ENCODE data around the gene SLC25A53. TPM values are rescaled to one million over a fixed set of nuclear protein-coding genes. Genes with fewer than 3 reads are reported as not detected.

SLC25A53 gene
- polyA plus RNA-seq, 1 donor from 2014 or later, result 6.6 TPM

DNA sequence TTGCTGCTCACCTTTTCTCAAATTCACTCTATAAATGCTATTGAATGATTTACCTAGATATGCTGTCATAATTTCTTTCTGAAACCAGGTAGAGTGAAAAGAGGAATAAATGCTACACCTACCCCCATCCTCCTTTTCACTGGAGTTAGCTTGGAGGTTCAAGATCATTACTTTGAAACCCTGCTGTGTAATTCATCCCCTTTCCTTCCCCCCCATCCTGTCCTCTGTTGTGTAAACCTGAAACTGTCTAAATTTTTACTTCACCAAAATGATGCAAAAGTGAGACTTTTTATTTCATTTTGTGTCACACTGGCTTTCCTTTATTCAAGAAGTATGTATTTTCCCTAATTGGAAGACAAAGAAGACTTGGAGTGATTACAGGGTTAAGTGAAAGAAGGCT lies 39.0 kb downstream of the SLC25A53 start:
- no peaks in the 10 kb centered on the region for H3F3A ChIP-seq (ENCODE audit: insufficient read depth, low read length, poor library complexity, severe bottlenecking)
- H3K4me3 ChIP-seq (ENCODE audit: low read length), result no peak overlapping the region
- H3K27me3 ChIP-seq (ENCODE audit: insufficient read depth, low read depth, low read length), result no peaks in the 10 kb centered on the region
- no peaks in the 10 kb centered on the region for H3K79me2 ChIP-seq (replicated peaks; ENCODE audit: insufficient read depth, low read length)
- H3K9me3 ChIP-seq (ENCODE audit: low read length), result no peaks in the 10 kb centered on the region
- no peak overlapping the region for H3K4me2 ChIP-seq (ENCODE audit: low read length)
- no peaks in the 10 kb centered on the region for H3K9me2 ChIP-seq (ENCODE audit: insufficient read depth, low read length)
- H3K27ac ChIP-seq (ENCODE audit: low read length), result peak overlapping the region; percentile 16
- H3K36me3 ChIP-seq (ENCODE audit: insufficient read depth, low read length), result no peaks in the 10 kb centered on the region
- no peak overlapping the region for H3K9ac ChIP-seq (ENCODE audit: low read length)
- H4K20me1 ChIP-seq (ENCODE audit: insufficient read depth), result no peaks in the 10 kb centered on the region
- H2AFZ ChIP-seq (ENCODE audit: low read depth, low read length), result no peak overlapping the region
- TF ChIP-seq MXI1 (conservative IDR thresholded peaks at IDR 0.05; ENCODE audit: poor library complexity, severe bottlenecking), result no peak
- no peak for TF ChIP-seq RAD21 (conservative IDR thresholded peaks at IDR 0.05)
- no peak for TF ChIP-seq TAF1 (IDR thresholded peaks at IDR 0.05; ENCODE audit: low read depth)
- no peak for TF ChIP-seq CTCF (IDR thresholded peaks at IDR 0.05; ENCODE audit: poor library complexity, severe bottlenecking)
- no peak for TF ChIP-seq EP300 (conservative IDR thresholded peaks at IDR 0.05; ENCODE audit: poor library complexity, severe bottlenecking)
- no peak for TF ChIP-seq SMC3 (conservative IDR thresholded peaks at IDR 0.05; ENCODE audit: poor library complexity)
- no peak for TF ChIP-seq POLR2AphosphoS5 (IDR thresholded peaks at IDR 0.05)
- no peak for TF ChIP-seq EZH2 (IDR thresholded peaks at IDR 0.05; ENCODE audit: borderline replicate concordance, insufficient read depth, low read length, poor library complexity, severe bottlenecking)
- TF ChIP-seq, protein P1, sequence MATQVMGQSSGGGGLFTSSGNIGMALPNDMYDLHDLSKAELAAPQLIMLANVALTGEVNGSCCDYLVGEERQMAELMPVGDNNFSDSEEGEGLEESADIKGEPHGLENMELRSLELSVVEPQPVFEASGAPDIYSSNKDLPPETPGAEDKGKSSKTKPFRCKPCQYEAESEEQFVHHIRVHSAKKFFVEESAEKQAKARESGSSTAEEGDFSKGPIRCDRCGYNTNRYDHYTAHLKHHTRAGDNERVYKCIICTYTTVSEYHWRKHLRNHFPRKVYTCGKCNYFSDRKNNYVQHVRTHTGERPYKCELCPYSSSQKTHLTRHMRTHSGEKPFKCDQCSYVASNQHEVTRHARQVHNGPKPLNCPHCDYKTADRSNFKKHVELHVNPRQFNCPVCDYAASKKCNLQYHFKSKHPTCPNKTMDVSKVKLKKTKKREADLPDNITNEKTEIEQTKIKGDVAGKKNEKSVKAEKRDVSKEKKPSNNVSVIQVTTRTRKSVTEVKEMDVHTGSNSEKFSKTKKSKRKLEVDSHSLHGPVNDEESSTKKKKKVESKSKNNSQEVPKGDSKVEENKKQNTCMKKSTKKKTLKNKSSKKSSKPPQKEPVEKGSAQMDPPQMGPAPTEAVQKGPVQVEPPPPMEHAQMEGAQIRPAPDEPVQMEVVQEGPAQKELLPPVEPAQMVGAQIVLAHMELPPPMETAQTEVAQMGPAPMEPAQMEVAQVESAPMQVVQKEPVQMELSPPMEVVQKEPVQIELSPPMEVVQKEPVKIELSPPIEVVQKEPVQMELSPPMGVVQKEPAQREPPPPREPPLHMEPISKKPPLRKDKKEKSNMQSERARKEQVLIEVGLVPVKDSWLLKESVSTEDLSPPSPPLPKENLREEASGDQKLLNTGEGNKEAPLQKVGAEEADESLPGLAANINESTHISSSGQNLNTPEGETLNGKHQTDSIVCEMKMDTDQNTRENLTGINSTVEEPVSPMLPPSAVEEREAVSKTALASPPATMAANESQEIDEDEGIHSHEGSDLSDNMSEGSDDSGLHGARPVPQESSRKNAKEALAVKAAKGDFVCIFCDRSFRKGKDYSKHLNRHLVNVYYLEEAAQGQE (IDR thresholded peaks at IDR 0.05; ENCODE audit: borderline replicate concordance), result no peak

DNA sequence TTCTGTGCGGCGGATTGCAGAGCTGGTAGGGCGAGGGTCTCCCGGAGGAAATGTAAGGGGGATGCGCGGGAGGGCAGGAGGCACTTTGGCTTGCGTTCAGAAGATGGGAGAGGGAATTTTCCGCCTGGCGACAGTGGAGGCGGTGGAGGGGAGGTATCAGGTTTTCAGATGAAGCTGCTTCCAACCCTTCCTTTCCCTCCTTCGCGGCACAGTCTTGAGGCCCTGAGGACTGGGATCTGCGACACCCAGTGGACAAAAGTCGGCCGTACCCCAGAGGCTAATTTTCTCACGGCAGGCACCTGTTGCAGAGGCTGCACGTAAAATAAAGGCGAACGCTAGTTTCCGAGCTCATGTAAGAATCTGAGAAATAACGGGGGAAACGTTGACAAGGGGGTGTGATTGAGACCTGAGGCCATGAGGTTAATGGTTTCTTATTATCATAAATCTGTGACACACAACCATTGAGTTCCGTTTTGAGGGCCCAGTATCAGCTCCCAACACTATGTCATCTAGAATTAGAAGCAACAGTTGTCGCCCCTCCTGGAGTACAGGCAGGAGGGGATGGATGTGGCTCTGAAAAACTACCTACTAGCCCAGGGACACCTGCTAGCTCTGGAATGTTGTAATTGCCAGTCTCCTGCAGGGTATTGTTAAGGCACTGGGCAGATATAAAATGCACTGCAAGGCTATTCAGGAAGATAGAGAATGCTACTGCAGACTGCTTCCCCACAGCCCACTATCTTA lies 43.4 kb downstream of the SLC25A53 start:
- no peaks in the 10 kb centered on the region for H3K27me3 ChIP-seq (ENCODE audit: insufficient read depth, low read depth, low read length)
- no peaks in the 10 kb centered on the region for H3K36me3 ChIP-seq (ENCODE audit: insufficient read depth, low read length)
- H3F3A ChIP-seq (ENCODE audit: insufficient read depth, low read length, poor library complexity, severe bottlenecking), result no peaks in the 10 kb centered on the region
- H3K79me2 ChIP-seq (replicated peaks; ENCODE audit: insufficient read depth, low read length), result no peaks in the 10 kb centered on the region
- peak overlapping the region; percentile 78 for H3K4me3 ChIP-seq (ENCODE audit: low read length)
- peak overlapping the region; percentile 59 for H3K4me2 ChIP-seq (ENCODE audit: low read length)
- H3K9ac ChIP-seq (ENCODE audit: low read length), result peak overlapping the region; percentile 89
- no peaks in the 10 kb centered on the region for H3K9me2 ChIP-seq (ENCODE audit: insufficient read depth, low read length)
- H3K9me3 ChIP-seq (ENCODE audit: low read length), result no peaks in the 10 kb centered on the region
- no peak overlapping the region for H2AFZ ChIP-seq (ENCODE audit: low read depth, low read length)
- H4K20me1 ChIP-seq (ENCODE audit: insufficient read depth), result no peaks in the 10 kb centered on the region
- peak; percentile 65 for TF ChIP-seq SMC3 (conservative IDR thresholded peaks at IDR 0.05; ENCODE audit: poor library complexity)
- peak; percentile 69 for TF ChIP-seq CTCF (IDR thresholded peaks at IDR 0.05; ENCODE audit: poor library complexity, severe bottlenecking)
- no peak for TF ChIP-seq EP300 (conservative IDR thresholded peaks at IDR 0.05; ENCODE audit: poor library complexity, severe bottlenecking)
- TF ChIP-seq, protein P1 (IDR thresholded peaks at IDR 0.05; ENCODE audit: borderline replicate concordance), result no peak
- TF ChIP-seq RAD21 (conservative IDR thresholded peaks at IDR 0.05), result peak; percentile 43
- TF ChIP-seq POLR2AphosphoS5 (IDR thresholded peaks at IDR 0.05), result peak; percentile 34
- TF ChIP-seq EZH2 (IDR thresholded peaks at IDR 0.05; ENCODE audit: borderline replicate concordance, insufficient read depth, low read length, poor library complexity, severe bottlenecking), result no peak
- peak overlapping the region; percentile 88 for H3K27ac ChIP-seq (ENCODE audit: low read length)

Measured in neural cell (in vitro differentiated cells).